ENCODE results near the gene KRTAP12-1. TPM values are rescaled to one million over a fixed set of nuclear protein-coding genes. Genes with fewer than 3 reads are reported as not detected.

The KRTAP12-1 gene
- polyA plus RNA-seq, 3 donors, result not detected

- Histone ChIP-seq H3K4me3 (replicated peaks in 1 of 3; ENCODE audit: low read depth in 2 of 3, low read length in 3 of 3) (no peak overlapping the region), H3K4me2 (replicated peaks; ENCODE audit: extremely low read depth, low read length, poor library complexity, severe bottlenecking) (no peak overlapping the region), H3K27ac (ENCODE audit: low read depth in 1 of 2, low read length in 2 of 2) (no peak overlapping the region), H3K79me2 (ENCODE audit: insufficient read depth, low read length) (no peaks in the 10 kb centered on the region), H3K9me3 (replicated peaks in 1 of 2; ENCODE audit: control insufficient read depth in 1 of 2, insufficient read depth in 1 of 2, low read length in 2 of 2) (peaks cover 2 to 13% of the 10 kb centered on the region in 2 donors), H4K20me1 (ENCODE audit: insufficient read depth, low read length) (no peaks in the 10 kb centered on the region), H3K9ac (ENCODE audit: insufficient read depth, low read length, poor library complexity, severe bottlenecking) (no peak overlapping the region), H3K4me1 (ENCODE audit: control insufficient read depth in 1 of 2, insufficient read depth in 2 of 2, low read length in 2 of 2) (no peaks in the 10 kb centered on the region), H3K36me3 (replicated peaks in 1 of 2; ENCODE audit: control insufficient read depth in 1 of 2, insufficient read depth in 2 of 2, low read length in 2 of 2) (no peaks in the 10 kb centered on the region), H2AFZ (ENCODE audit: insufficient read depth, low read depth, low read length, poor library complexity, severe bottlenecking) (no peak overlapping the region), H3K27me3 (ENCODE audit: control insufficient read depth in 2 of 2, insufficient read depth in 2 of 2, low read length in 2 of 2) (peaks cover 0 to 3% of the 10 kb centered on the region in 2 donors)
- TF ChIP-seq CTCF (IDR thresholded peaks at IDR 0.05), result no peak
- WGBS (ENCODE audit: insufficient coverage), result 88% methylated on average over 4 of the region's 7 CpGs
- H3K27me3 Mint-ChIP-seq (ENCODE audit: low read depth in 3 of 3), result peaks cover 6 to 28% (median 24%) of the 10 kb centered on the region in 3 donors
- H3K4me3 Mint-ChIP-seq, result peak overlapping the region in 1 of 2 donors; percentile 9
- intact Hi-C loops (cut with micrococcal nuclease), result no loop called here
- no peak for DNase-seq
- H3K36me3 Mint-ChIP-seq, result no peaks in the 10 kb centered on the region
- peaks cover 7 to 25% (median 13%) of the 10 kb centered on the region in 7 donors for H3K9me3 Mint-ChIP-seq
- H3K4me1 Mint-ChIP-seq, result peaks cover 3% of the 10 kb centered on the region
- H3K27ac Mint-ChIP-seq, result no peak overlapping the region
Observed at GRCh38 chr21:44730028-44730395, 48.0 kb upstream of the KRTAP12-1 start.

GRCh38 chr21:44729336-44730027, 47.5 kb upstream of the KRTAP12-1 start:
- Histone ChIP-seq H3K4me3 (replicated peaks in 1 of 3; ENCODE audit: low read depth in 2 of 3, low read length in 3 of 3) (no peak overlapping the region), H3K27me3 (ENCODE audit: control insufficient read depth in 2 of 2, insufficient read depth in 2 of 2, low read length in 2 of 2) (peaks cover 0 to 6% of the 10 kb centered on the region in 2 donors), H3K79me2 (ENCODE audit: insufficient read depth, low read length) (no peaks in the 10 kb centered on the region), H2AFZ (ENCODE audit: insufficient read depth, low read depth, low read length, poor library complexity, severe bottlenecking) (no peak overlapping the region), H3K9me3 (replicated peaks in 1 of 2; ENCODE audit: control insufficient read depth in 1 of 2, insufficient read depth in 1 of 2, low read length in 2 of 2) (peaks cover 0 to 8% of the 10 kb centered on the region in 2 donors), H3K4me1 (ENCODE audit: control insufficient read depth in 1 of 2, insufficient read depth in 2 of 2, low read length in 2 of 2) (no peaks in the 10 kb centered on the region), H3K27ac (ENCODE audit: low read depth in 1 of 2, low read length in 2 of 2) (no peak overlapping the region), H3K36me3 (replicated peaks in 1 of 2; ENCODE audit: control insufficient read depth in 1 of 2, insufficient read depth in 2 of 2, low read length in 2 of 2) (no peaks in the 10 kb centered on the region), H3K4me2 (replicated peaks; ENCODE audit: extremely low read depth, low read length, poor library complexity, severe bottlenecking) (no peak overlapping the region), H3K9ac (ENCODE audit: insufficient read depth, low read length, poor library complexity, severe bottlenecking) (no peak overlapping the region), H4K20me1 (ENCODE audit: insufficient read depth, low read length) (no peaks in the 10 kb centered on the region)
- Mint-ChIP-seq H3K9me3 (peaks cover 3 to 20% (median 10%) of the 10 kb centered on the region in 7 donors), H3K27me3 (ENCODE audit: low read depth in 3 of 3) (peaks cover 10 to 33% (median 28%) of the 10 kb centered on the region in 3 donors), H3K36me3 (no peaks in the 10 kb centered on the region), H3K4me3 (no peak overlapping the region), H3K27ac (no peak overlapping the region), H3K4me1 (peaks cover 3% of the 10 kb centered on the region)
- TF ChIP-seq CTCF (IDR thresholded peaks at IDR 0.05), result no peak
- WGBS (ENCODE audit: insufficient coverage), result 96% methylated on average over 21 of the region's 23 CpGs
- no peak for DNase-seq
- intact Hi-C loops (cut with micrococcal nuclease), result no loop called here

Data from CD14-positive monocyte (primary cell).